SK-N-SH (cell line): ENCODE measurements around the gene STAB1. TPM values are rescaled to one million over a fixed set of nuclear protein-coding genes. Genes with fewer than 3 reads are reported as not detected.

Source experiments
- CTCF ChIA-PET: fragments of 300-600, 350-600 bp; formaldehyde crosslinking; extraction: SDS; loops from one replicate; lab custom pipeline; 2021; lab: Yijun Ruan, JAX
- POLR2A ChIA-PET: fragments of 350-600 bp; sonication (Branson Sonifier 250); formaldehyde crosslinking; extraction: SDS; loops from one replicate; lab custom pipeline; 2020; ENCODE audit warnings: antibody characterized with exemption, inconsistent platforms; lab: Yijun Ruan, JAX
- DNase-seq: peaks from one replicate; pipeline ENCODE4 v3.0.0; 2012
- H2AFZ ChIP-seq: fragments of 200-600 bp; sonication (generic); 2 replicates; pipeline ENCODE4 v1.8.1; 2016; ENCODE audit warnings: antibody characterized with exemption, mild to moderate bottlenecking, low read depth
- H3F3A ChIP-seq: fragments of 200-600 bp; sonication (generic); replicated peaks from 2 replicates; pipeline ENCODE3; 2016; ENCODE audit warnings: antibody characterized with exemption, mild to moderate bottlenecking; ENCODE audit not compliant: insufficient read depth
- H3K27ac ChIP-seq, 2 experiments: fragments of 200-500 bp in 1 of 2; fragments of 200-600 bp in 1 of 2; sonication (Bioruptor generic) in 1 of 2; sonication (generic), shearing (Covaris generic) in 1 of 2; 2 replicates each; pipeline versions ENCODE4 v1.5.1 to v1.6.1; 2014 to 2016; ENCODE audit warnings: low read depth in 2 of 2, inconsistent platforms in 1 of 2, low read length in 1 of 2, mild to moderate bottlenecking in 1 of 2, mixed read lengths in 1 of 2
- H3K27me3 ChIP-seq: fragments of 200-600 bp; sonication (generic), shearing (Covaris generic); 2 replicates; pipeline ENCODE4 v1.6.1; 2016; ENCODE audit warnings: mixed run types; ENCODE audit not compliant: insufficient read depth
- H3K36me3 ChIP-seq, 2 experiments: fragments of 200-500 bp in 1 of 2; fragments of 200-600 bp in 1 of 2; sonication (Bioruptor generic) in 1 of 2; sonication (generic) in 1 of 2; replicated peaks in 1 of 2; 2 replicates each; pipeline versions ENCODE3 to v1.5.1; 2014 to 2016; ENCODE audit warnings: low read length in 1 of 2, mild to moderate bottlenecking in 1 of 2; ENCODE audit not compliant: insufficient read depth in 2 of 2, control insufficient read depth in 1 of 2
- H3K4me1 ChIP-seq, 2 experiments: fragments of 200-500 bp in 1 of 2; fragments of 200-600 bp in 1 of 2; sonication (Bioruptor generic) in 1 of 2; sonication (generic), shearing (Covaris generic) in 1 of 2; 2 replicates each; pipeline versions ENCODE4 v1.5.1 to v1.6.1; 2014 to 2016; ENCODE audit warnings: low read depth in 1 of 2, low read length in 1 of 2, mixed run types in 1 of 2; ENCODE audit not compliant: insufficient read depth in 2 of 2, control insufficient read depth in 1 of 2
- H3K4me2 ChIP-seq: fragments of 200-600 bp; sonication (generic), shearing (Covaris generic); 2 replicates; pipeline ENCODE4 v1.6.1; 2017; ENCODE audit warnings: mixed run types
- H3K4me3 ChIP-seq, 2 experiments: fragments of 200-500 bp in 1 of 2; fragments of 200-600 bp in 1 of 2; sonication (Bioruptor generic) in 1 of 2; sonication (generic), shearing (Covaris generic) in 1 of 2; 2 replicates each; pipeline versions ENCODE4 v1.5.1 to v1.8.1; 2014 to 2016; ENCODE audit warnings: low read depth in 2 of 2, inconsistent platforms in 1 of 2, low read length in 1 of 2, mild to moderate bottlenecking in 1 of 2, mixed read lengths in 1 of 2, moderate library complexity in 1 of 2
- H3K79me2 ChIP-seq: fragments of 200-600 bp; sonication (generic); 2 replicates; pipeline ENCODE4 v1.8.1; 2017; ENCODE audit warnings: mild to moderate bottlenecking; ENCODE audit not compliant: insufficient read depth
- H3K9ac ChIP-seq: fragments of 200-600 bp; sonication (generic); 2 replicates; pipeline ENCODE4 v1.6.1; 2017; ENCODE audit warnings: mixed run types
- H3K9me2 ChIP-seq: fragments of 200-600 bp; sonication (generic); 2 replicates; pipeline ENCODE4 v1.6.1; 2017; ENCODE audit warnings: mixed run types
- H3K9me3 ChIP-seq: fragments of 200-600 bp; sonication (generic); 2 replicates; pipeline ENCODE4 v1.6.1; 2017; ENCODE audit warnings: mixed run types, mild to moderate bottlenecking, moderate library complexity
- H4K20me1 ChIP-seq: fragments of 200-600 bp; sonication (generic); 2 replicates; pipeline ENCODE4 v1.6.1; 2017; ENCODE audit warnings: mild to moderate bottlenecking, mixed run types; ENCODE audit not compliant: insufficient read depth
- CHD2 ChIP-seq: fragments of 150-350 bp; IDR thresholded peaks from 2 replicates; pipeline ENCODE4 v1.6.1; 2018; ENCODE audit warnings: low read length; ENCODE audit not compliant: partially characterized antibody
- EP300 ChIP-seq, 2 experiments: IDR thresholded peaks; 2 replicates each; pipeline versions ENCODE4 v1.4.0 to v1.6.1; 2012; ENCODE audit warnings: borderline replicate concordance in 1 of 2, low read depth in 1 of 2, low read length in 1 of 2
- EZH2phosphoT487 ChIP-seq: fragments of 200-600 bp; sonication (generic); IDR thresholded peaks from 2 replicates; pipeline ENCODE4 v1.6.1; 2017; ENCODE audit warnings: low read depth, mixed run types, mild to moderate bottlenecking, antibody characterized with exemption, moderate library complexity, borderline replicate concordance
- FOXJ3 ChIP-seq: sonication (generic); formaldehyde crosslinking; IDR thresholded peaks from 2 replicates; pipeline ENCODE4 v1.5.1; 2020; ENCODE audit warnings: mild to moderate bottlenecking, missing genetic modification reagents
- GABPA ChIP-seq: IDR thresholded peaks from 2 replicates; pipeline ENCODE4 v1.4.0; 2012; ENCODE audit warnings: low read depth, mild to moderate bottlenecking
- GATA2 ChIP-seq: sonication (generic); formaldehyde crosslinking; IDR thresholded peaks from 2 replicates; pipeline ENCODE4 v1.5.0; 2020; ENCODE audit warnings: mild to moderate bottlenecking, missing genetic modification reagents
- JUND ChIP-seq: IDR thresholded peaks from 2 replicates; pipeline ENCODE4 v1.4.0; 2012
- MAX ChIP-seq: IDR thresholded peaks from 2 replicates; pipeline ENCODE4 v1.4.0; 2012; ENCODE audit warnings: low read depth
- NFIC ChIP-seq: IDR thresholded peaks from 2 replicates; pipeline ENCODE4 v1.4.0; 2012; ENCODE audit warnings: borderline replicate concordance
- NRF1 ChIP-seq: IDR thresholded peaks from 2 replicates; pipeline ENCODE4 v1.6.1; 2012; ENCODE audit warnings: low read depth, mild to moderate bottlenecking, low read length
- RAD21 ChIP-seq: IDR thresholded peaks from 2 replicates; pipeline ENCODE4 v1.6.1; 2012; ENCODE audit warnings: mild to moderate bottlenecking, low read length
- RCOR1 ChIP-seq: fragments of 150-350 bp; IDR thresholded peaks from 2 replicates; pipeline ENCODE4 v1.6.1; 2017; ENCODE audit warnings: antibody characterized with exemption, low read length
- REST ChIP-seq: IDR thresholded peaks from 2 replicates; pipeline ENCODE4 v1.6.1; 2012; ENCODE audit warnings: mild to moderate bottlenecking, low read depth, low read length, moderate library complexity
- RXRA ChIP-seq: IDR thresholded peaks from 2 replicates; pipeline ENCODE4 v1.4.0; 2012; ENCODE audit warnings: low read depth, mild to moderate bottlenecking, borderline replicate concordance
- SIN3A ChIP-seq: IDR thresholded peaks from 2 replicates; pipeline ENCODE4 v1.6.1; 2012; ENCODE audit warnings: low read depth, mild to moderate bottlenecking, low read length, moderate library complexity, borderline replicate concordance
- TAF1 ChIP-seq: IDR thresholded peaks from 2 replicates; pipeline ENCODE4 v1.6.1; 2012; ENCODE audit warnings: low read depth, mild to moderate bottlenecking, low read length, moderate library complexity, borderline replicate concordance
- TCF12 ChIP-seq: IDR thresholded peaks from 2 replicates; pipeline ENCODE4 v1.4.0; 2012
- USF1 ChIP-seq: IDR thresholded peaks from 2 replicates; pipeline ENCODE4 v1.4.0; 2012; ENCODE audit warnings: low read depth, borderline replicate concordance
- WGBS: methylation state at CpG from one replicate; pipeline ENCODE4 v1.1.6; 2017; ENCODE audit warnings: low lambda C conversion rate; 5-methylcytosine and 5-hydroxymethylcytosine counted together
- polyA plus RNA-seq, 3 experiments: library from polyadenylated mRNA; depleted of rRNA; stranded (reverse); fragments of >200 nt; gene quantifications; 2 replicates each; pipeline ENCODE4 v1.2.3, GENCODE V29; 2012
- TF ChIP-seq, protein P1 (sequence below): fragments of 200-600 bp; sonication (generic); IDR thresholded peaks from 2 replicates; pipeline ENCODE4 v1.6.1; 2017; ENCODE audit warnings: antibody characterized with exemption, mild to moderate bottlenecking, moderate library complexity
- TF ChIP-seq, protein P2 (sequence below): IDR thresholded peaks from 2 replicates; pipeline ENCODE4; 2012

The STAB1 gene
- polyA plus RNA-seq, 1 of the 3 experiments (the other 2 are of a cell fraction) = 0.05 TPM

- TF ChIP-seq USF1 (no peak), CHD2 (peak; percentile 72), TCF12 (no peak), NFIC (no peak)
Observed at GRCh38 chr3:52479037-52479876, 15.9 kb upstream of the STAB1 start (continued).

DNA sequence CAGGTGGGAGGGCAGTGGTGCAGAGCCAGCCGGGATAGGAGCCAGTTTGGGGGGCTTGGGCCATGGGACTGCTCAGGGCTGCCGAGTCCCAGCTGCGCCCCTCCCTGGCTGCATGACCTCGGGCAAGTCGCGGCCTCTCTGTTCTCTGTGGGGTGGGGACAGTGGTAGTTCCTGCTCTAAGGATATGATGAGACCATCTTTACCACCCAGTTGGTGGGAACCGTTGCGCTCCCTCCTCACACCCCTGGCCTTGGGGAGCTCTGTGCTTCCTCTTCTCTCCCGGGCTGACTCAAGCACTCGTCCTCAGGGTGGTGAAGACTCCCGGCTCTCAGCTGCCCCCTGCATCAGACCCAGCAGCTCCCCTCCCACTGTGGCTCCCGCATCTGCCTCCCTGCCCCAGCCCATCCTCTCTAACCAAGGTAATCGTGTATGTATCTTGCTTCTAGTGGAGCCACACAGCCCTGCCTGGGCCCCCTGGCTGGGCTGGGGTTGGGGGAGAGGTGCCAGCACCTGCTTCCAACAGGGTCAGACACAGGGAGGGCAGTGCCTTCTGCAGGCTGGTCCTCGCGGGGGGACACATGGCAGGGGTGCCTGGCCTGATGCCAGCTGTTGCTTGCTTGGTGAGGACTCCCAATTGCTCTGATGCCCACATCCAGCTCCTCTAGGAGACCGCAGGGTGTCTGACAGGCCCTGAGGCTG is 15.1 kb upstream of the STAB1 start:
- Histone ChIP-seq H3K4me2 (no peak overlapping the region), H3K79me2 (no peaks in the 10 kb centered on the region), H3K4me1 (peaks cover 0 to 47% of the 10 kb centered on the region in 2 experiments; a peak in 1 of 4 replicates), H3K4me3 (no peak overlapping the region), H3K27me3 (no peaks in the 10 kb centered on the region), H3K9me2 (no peaks in the 10 kb centered on the region), H3K27ac (peak overlapping the region in 1 of 2 experiments; percentile 74; a peak in 1 of 4 replicates), H3K9me3 (no peaks in the 10 kb centered on the region), H2AFZ (no peak overlapping the region), H3F3A (no peaks in the 10 kb centered on the region), H4K20me1 (no peaks in the 10 kb centered on the region), H3K36me3 (peaks cover 31 to 65% of the 10 kb centered on the region in 2 experiments), H3K9ac (no peak overlapping the region)
- DNase-seq = no peak
- TF ChIP-seq TAF1 (no peak), RCOR1 (no peak), CHD2 (no peak), GATA2 (CRISPR knock-in tag) (no peak), JUND (no peak), NRF1 (no peak), GABPA (no peak), EZH2phosphoT487 (no peak), NFIC (no peak), MAX (no peak), SIN3A (no peak), REST (no peak), RAD21 (no peak), FOXJ3 (CRISPR knock-in tag) (no peak; the same call in 1 of the 2 replicates), EP300 (IDR thresholded peaks at IDR 0.05; ENCODE audit: borderline replicate concordance in 1 of 2, low read depth in 1 of 2, low read length in 1 of 2) (no peak), RXRA (no peak)
- TF ChIP-seq, protein P1, sequence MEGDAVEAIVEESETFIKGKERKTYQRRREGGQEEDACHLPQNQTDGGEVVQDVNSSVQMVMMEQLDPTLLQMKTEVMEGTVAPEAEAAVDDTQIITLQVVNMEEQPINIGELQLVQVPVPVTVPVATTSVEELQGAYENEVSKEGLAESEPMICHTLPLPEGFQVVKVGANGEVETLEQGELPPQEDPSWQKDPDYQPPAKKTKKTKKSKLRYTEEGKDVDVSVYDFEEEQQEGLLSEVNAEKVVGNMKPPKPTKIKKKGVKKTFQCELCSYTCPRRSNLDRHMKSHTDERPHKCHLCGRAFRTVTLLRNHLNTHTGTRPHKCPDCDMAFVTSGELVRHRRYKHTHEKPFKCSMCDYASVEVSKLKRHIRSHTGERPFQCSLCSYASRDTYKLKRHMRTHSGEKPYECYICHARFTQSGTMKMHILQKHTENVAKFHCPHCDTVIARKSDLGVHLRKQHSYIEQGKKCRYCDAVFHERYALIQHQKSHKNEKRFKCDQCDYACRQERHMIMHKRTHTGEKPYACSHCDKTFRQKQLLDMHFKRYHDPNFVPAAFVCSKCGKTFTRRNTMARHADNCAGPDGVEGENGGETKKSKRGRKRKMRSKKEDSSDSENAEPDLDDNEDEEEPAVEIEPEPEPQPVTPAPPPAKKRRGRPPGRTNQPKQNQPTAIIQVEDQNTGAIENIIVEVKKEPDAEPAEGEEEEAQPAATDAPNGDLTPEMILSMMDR = no peak
- TF ChIP-seq, protein P2, sequence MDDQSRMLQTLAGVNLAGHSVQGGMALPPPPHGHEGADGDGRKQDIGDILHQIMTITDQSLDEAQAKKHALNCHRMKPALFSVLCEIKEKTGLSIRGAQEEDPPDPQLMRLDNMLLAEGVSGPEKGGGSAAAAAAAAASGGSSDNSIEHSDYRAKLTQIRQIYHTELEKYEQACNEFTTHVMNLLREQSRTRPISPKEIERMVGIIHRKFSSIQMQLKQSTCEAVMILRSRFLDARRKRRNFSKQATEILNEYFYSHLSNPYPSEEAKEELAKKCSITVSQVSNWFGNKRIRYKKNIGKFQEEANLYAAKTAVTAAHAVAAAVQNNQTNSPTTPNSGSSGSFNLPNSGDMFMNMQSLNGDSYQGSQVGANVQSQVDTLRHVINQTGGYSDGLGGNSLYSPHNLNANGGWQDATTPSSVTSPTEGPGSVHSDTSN = no peak
- CTCF ChIA-PET = interaction anchor here (0.7 to 1.5 kb wide), 7 partner anchors 10 to 68 kb away, joined by 3 to 6 read pairs (median 4); partner anchors contain the start of gene STAB1
- POLR2A ChIA-PET = interaction anchor here (0.9 to 1.7 kb wide), 2 partner anchors 9 to 77 kb away, joined by 3 to 8 read pairs; no protein-coding TSS in a partner anchor
- WGBS = 85% methylated on average over 10 of the region's 16 CpGs
